HCT116 (cell line): ENCODE data around the gene HERPUD1. TPM values are rescaled to one million over a fixed set of nuclear protein-coding genes. Genes with fewer than 3 reads are reported as not detected.

ENCODE experiments used
- ATAC-seq: fragments of 200-7000 bp; cut with Tn5 transposase; 2 replicates; pipeline ENCODE4 v1.9.1; 2020; ENCODE audit warnings: mild to moderate bottlenecking, moderate library complexity
- BruUV-seq: library from RNA; stranded (reverse); fragments of 400-500 nt; replicated peaks from 2 replicates; lab custom pipeline; 2021; lab: Mats Ljungman, UMichigan
- CTCF ChIA-PET: fragments of 300-600 bp; sonication (Branson Sonifier 250); formaldehyde crosslinking; loops from one replicate; lab custom pipeline; 2021; ENCODE audit warnings: antibody characterized with exemption; lab: Charles Lee
- POLR2A ChIA-PET: fragments of 300-600, 350-600 bp; sonication (Branson Sonifier 250); formaldehyde crosslinking; loops from one replicate; lab custom pipeline; 2021; ENCODE audit warnings: antibody characterized with exemption; lab: Charles Lee
- RAD21 ChIA-PET, 2 experiments: fragments of 300-600 bp; sonication (Branson Sonifier 250); formaldehyde crosslinking; loops; one replicate each; lab custom pipeline; 2023; ENCODE audit warnings: low total read pairs in 2 of 2; ENCODE audit not compliant: uncharacterized antibody in 2 of 2, unreplicated experiment in 2 of 2, low non-redundant PET in 1 of 2; lab: Charles Lee
- DNase-seq: peaks from one replicate; pipeline ENCODE4 v3.0.0-alpha.2; 2010; ENCODE audit warnings: low read depth, low spot score
- H2AFZ ChIP-seq: fragments of 200-600 bp; shearing (Covaris generic), sonication (generic); 2 replicates; pipeline ENCODE4 v1.6.1; 2017; ENCODE audit warnings: low read depth, mixed run types, mixed read lengths, antibody characterized with exemption, low read length; ENCODE audit not compliant: poor library complexity, severe bottlenecking
- H3K27ac ChIP-seq: 2 replicates; pipeline ENCODE4 v1.5.1; 2012; ENCODE audit warnings: low read depth, low read length
- H3K27me3 ChIP-seq: fragments of 200-600 bp; sonication (generic); 2 replicates; pipeline ENCODE4 v1.6.1; 2016; ENCODE audit warnings: mixed run types, low read length, mixed read lengths; ENCODE audit not compliant: insufficient read depth
- H3K36me3 ChIP-seq, 2 experiments: fragments of 200-500 bp in 1 of 2; fragments of 200-600 bp in 1 of 2; sonication (Bioruptor generic) in 1 of 2; sonication (generic) in 1 of 2; 2 replicates each; pipeline versions ENCODE4 v1.5.1 to v1.6.1; 2014 to 2016; ENCODE audit warnings: low read length in 2 of 2, inconsistent platforms in 1 of 2, mixed read lengths in 1 of 2, mixed run types in 1 of 2; ENCODE audit not compliant: insufficient read depth in 2 of 2, control insufficient read depth in 1 of 2
- H3K4me1 ChIP-seq, 2 experiments: fragments of 200-600 bp in 1 of 2; sonication (generic) in 1 of 2; 2 replicates each; pipeline versions ENCODE4 v1.5.1 to v1.6.1; 2012 to 2017; ENCODE audit warnings: low read length in 2 of 2, inconsistent platforms in 1 of 2, mild to moderate bottlenecking in 1 of 2, mixed read lengths in 1 of 2, mixed run types in 1 of 2, moderate library complexity in 1 of 2; ENCODE audit not compliant: insufficient read depth in 2 of 2, control insufficient read depth in 1 of 2
- H3K4me2 ChIP-seq: fragments of 200-600 bp; sonication (generic); 2 replicates; pipeline ENCODE4 v1.6.1; 2017; ENCODE audit warnings: mixed run types, low read length, mixed read lengths
- H3K4me3 ChIP-seq, 2 experiments: fragments of 200-600 bp in 1 of 2; sonication (generic) in 1 of 2; replicated peaks in 1 of 2; 2 replicates each; pipeline ENCODE4 v1.5.1; 2011 to 2016; ENCODE audit warnings: low read length in 2 of 2, control low read depth in 1 of 2, low read depth in 1 of 2, mild to moderate bottlenecking in 1 of 2, mixed read lengths in 1 of 2, mixed run types in 1 of 2
- H3K79me2 ChIP-seq: fragments of 200-600 bp; sonication (generic); 2 replicates; pipeline ENCODE4 v1.6.1; 2017; ENCODE audit warnings: mild to moderate bottlenecking, mixed run types, low read length, moderate library complexity, mixed read lengths; ENCODE audit not compliant: insufficient read depth
- H3K9ac ChIP-seq: fragments of 200-600 bp; sonication (generic); 2 replicates; pipeline ENCODE4 v1.6.1; 2016; ENCODE audit warnings: low read length, mixed read lengths
- H3K9me2 ChIP-seq: fragments of 200-600 bp; sonication (generic), shearing (Covaris generic); 2 replicates; pipeline ENCODE4 v1.6.1; 2017; ENCODE audit warnings: mixed run types, mild to moderate bottlenecking, moderate library complexity; ENCODE audit not compliant: insufficient read depth
- H3K9me3 ChIP-seq, 2 experiments: fragments of 200-500 bp in 1 of 2; fragments of 200-600 bp in 1 of 2; sonication (Bioruptor generic) in 1 of 2; sonication (generic) in 1 of 2; 2 replicates each; pipeline ENCODE4 v1.6.1; 2014 to 2017; ENCODE audit warnings: low read length in 2 of 2, mixed read lengths in 2 of 2, inconsistent platforms in 1 of 2, low read depth in 1 of 2, mild to moderate bottlenecking in 1 of 2, mixed run types in 1 of 2, moderate library complexity in 1 of 2; ENCODE audit not compliant: control insufficient read depth in 1 of 2, insufficient read depth in 1 of 2
- H4K20me1 ChIP-seq: fragments of 200-600 bp; sonication (generic), shearing (Covaris generic); 2 replicates; pipeline ENCODE4 v1.6.1; 2017; ENCODE audit warnings: mixed run types, mild to moderate bottlenecking, moderate library complexity; ENCODE audit not compliant: insufficient read depth
- ATF3 ChIP-seq: IDR thresholded peaks from 2 replicates; pipeline ENCODE4 v1.6.1; 2012
- CEBPB ChIP-seq: IDR thresholded peaks from 2 replicates; pipeline ENCODE4 v1.6.1; 2012; ENCODE audit warnings: low read depth
- CTCF ChIP-seq, 3 experiments: fragments of 200-600 bp in 1 of 3; sonication (generic) in 1 of 3; IDR thresholded peaks in 2 of 3; conservative IDR thresholded peaks in 1 of 3; 2 replicates each; pipeline ENCODE4 v1.5.1; 2012 to 2017; ENCODE audit warnings: low read depth in 2 of 3, low read length in 2 of 3, antibody characterized with exemption in 1 of 3, borderline replicate concordance in 1 of 3, control low read depth in 1 of 3, mild to moderate bottlenecking in 1 of 3, mixed read lengths in 1 of 3, mixed run types in 1 of 3, moderate library complexity in 1 of 3; ENCODE audit not compliant: insufficient read depth in 1 of 3
- ELF1 ChIP-seq: IDR thresholded peaks from 2 replicates; pipeline ENCODE4 v1.6.1; 2012; ENCODE audit warnings: low read depth, borderline replicate concordance
- EZH2 ChIP-seq: fragments of 200-600 bp; sonication (generic); IDR thresholded peaks from 2 replicates; pipeline ENCODE4 v1.6.1; 2017; ENCODE audit warnings: antibody characterized with exemption, mixed run types
- EZH2phosphoT487 ChIP-seq: fragments of 200-600 bp; IDR thresholded peaks from 2 replicates; pipeline ENCODE4 v1.6.1; 2018; ENCODE audit warnings: antibody characterized with exemption, borderline replicate concordance
- FOSL1 ChIP-seq: IDR thresholded peaks from 2 replicates; pipeline ENCODE4 v1.6.1; 2012; ENCODE audit warnings: low read depth
- POLR2A ChIP-seq: IDR thresholded peaks from 2 replicates; pipeline ENCODE4 v1.7.0; 2011; ENCODE audit warnings: borderline replicate concordance; ENCODE audit not compliant: insufficient read depth, insufficient read length; ENCODE audit errors: extremely low read depth
- POLR2AphosphoS5 ChIP-seq: IDR thresholded peaks from 2 replicates; pipeline ENCODE4 v1.6.1; 2011; ENCODE audit warnings: mild to moderate bottlenecking, low read depth, low read length, moderate library complexity
- REST ChIP-seq: IDR thresholded peaks from 2 replicates; pipeline ENCODE4 v1.6.1; 2012; ENCODE audit warnings: low read depth
- TCF7L2 ChIP-seq: IDR thresholded peaks from 2 replicates; pipeline ENCODE4 v1.7.0; 2011; ENCODE audit warnings: borderline replicate concordance, inconsistent platforms; ENCODE audit not compliant: insufficient read depth, insufficient read length; ENCODE audit errors: extremely low read depth
- YY1 ChIP-seq: IDR thresholded peaks from 2 replicates; pipeline ENCODE4 v1.6.1; 2011; ENCODE audit warnings: low read length, low read depth, moderate library complexity, mild to moderate bottlenecking; ENCODE audit not compliant: insufficient replicate concordance; ENCODE audit errors: extremely low read depth
- ZBTB33 ChIP-seq: IDR thresholded peaks from 2 replicates; pipeline ENCODE4 v1.6.1; 2011; ENCODE audit warnings: mild to moderate bottlenecking, low read length, moderate library complexity; ENCODE audit not compliant: insufficient replicate concordance; ENCODE audit errors: extremely low read depth
- ZFX ChIP-seq: fragments of 450-650 bp; IDR thresholded peaks from 2 replicates; pipeline ENCODE4 v1.6.1; 2017
- intact Hi-C: fragments of 100-400 bp; cut with micrococcal nuclease; formaldehyde crosslinking; loops from 2 replicates; pipeline ENCODE4 v1.10.0; 2022
- total RNA-seq: library from RNA; stranded (reverse); gene quantifications from one replicate; pipeline ENCODE4 v1.2.1, GENCODE V29; 2021; ENCODE audit not compliant: unreplicated experiment

HERPUD1 gene
- total RNA-seq, 1 experiment from 2014 or later = 113 TPM

- ATAC-seq (no peak), DNase-seq (no peak)
- Histone ChIP-seq H4K20me1 (no peaks in the 10 kb centered on the region), H3K27me3 (0 out of 2 replicates have a peak, but pooled peaks cover 1% of the 10 kb centered on the region), H3K9ac (no peak overlapping the region), H3K9me3 (no peaks in the 10 kb centered on the region), H3K27ac (no peak overlapping the region), H3K9me2 (no peaks in the 10 kb centered on the region), H3K4me3 (no peak overlapping the region), H3K4me2 (no peak overlapping the region), H2AFZ (no peak overlapping the region), H3K4me1 (no peaks in the 10 kb centered on the region), H3K36me3 (no peaks in the 10 kb centered on the region), H3K79me2 (no peaks in the 10 kb centered on the region)
- TF ChIP-seq ZFX = no peak
- no peak for TF ChIP-seq REST
- TF ChIP-seq ZBTB33 = no peak
- no peak for TF ChIP-seq EZH2phosphoT487
- TF ChIP-seq ATF3 = no peak
- TF ChIP-seq EZH2 = no peak
- TF ChIP-seq POLR2A = no peak
- no peak for TF ChIP-seq YY1
- TF ChIP-seq CEBPB = no peak
- TF ChIP-seq ELF1 = no peak
- TF ChIP-seq CTCF (IDR thresholded peaks at IDR 0.05 in 2 of 3, conservative IDR thresholded peaks at IDR 0.05 in 1 of 3; ENCODE audit: borderline replicate concordance in 1 of 3, insufficient read depth in 1 of 3, low read depth in 2 of 3, low read length in 2 of 3) = no peak
- no peak for TF ChIP-seq TCF7L2
- TF ChIP-seq FOSL1 = no peak
- TF ChIP-seq POLR2AphosphoS5 = no peak
- ChIA-PET POLR2A (no interaction called here), CTCF (no interaction called here), RAD21 (no interaction called here)
- no TSS peak for BruUV-seq
- intact Hi-C loops = no loop called here
Observed at GRCh38 chr16:56912746-56913708, 18.9 kb upstream of the HERPUD1 start.
